A549 (cell line): ENCODE data around the gene TREML2. TPM values are rescaled to one million over a fixed set of nuclear protein-coding genes. Genes with fewer than 3 reads are reported as not detected.

Experiments used
- ATAC-seq, 2 experiments: fragments of 200-7000 bp in 1 of 2; fragments of >200 bp in 1 of 2; cut with Nextera tagmentation in 1 of 2; cut with Tn5 transposase in 1 of 2; 3 replicates each; pipeline versions ENCODE4 v1.8.0 to v1.9.1; 2018 to 2020; ENCODE audit warnings: mild to moderate bottlenecking in 1 of 2, moderate library complexity in 1 of 2
- CTCF ChIA-PET: fragments of 300-600 bp; sonication (Branson Sonifier 250); formaldehyde crosslinking; extraction: SDS; loops from one replicate; lab custom pipeline; 2021; ENCODE audit warnings: antibody characterized with exemption, inconsistent platforms; lab: Yijun Ruan, JAX
- POLR2A ChIA-PET: fragments of 350-600 bp; formaldehyde crosslinking; extraction: SDS; loops from one replicate; lab custom pipeline; 2021; ENCODE audit warnings: antibody characterized with exemption, inconsistent platforms; lab: Yijun Ruan, JAX
- DNase-seq, 2 experiments: peaks; one replicate each; pipeline versions ENCODE4 v3.0.0 to v3.0.0-alpha.2; 2011 to 2016; ENCODE audit warnings: low read depth in 1 of 2, low spot score in 1 of 2
- FAIRE-seq: peaks from 2 replicates; lab custom pipeline; 2011; peaks lifted over from hg19 to GRCh38; lab: Jason Lieb, UNC
- H3K27ac ChIP-seq, 2 experiments: fragments of >200 bp; sonication (Bioruptor Twin); formaldehyde crosslinking; 3 replicates each; pipeline ENCODE4 v1.5.1; 2016 to 2017
- H3K4me1 ChIP-seq: fragments of >200 bp; sonication (Bioruptor Twin); formaldehyde crosslinking; 3 replicates; pipeline ENCODE4 v1.6.1; 2016
- H3K4me2 ChIP-seq: fragments of >200 bp; sonication (Bioruptor Twin); formaldehyde crosslinking; 3 replicates; pipeline ENCODE4 v1.6.1; 2016
- H3K4me3 ChIP-seq: fragments of >200 bp; sonication (Bioruptor Twin); formaldehyde crosslinking; 3 replicates; pipeline ENCODE4 v1.5.1; 2016
- H3K9me3 ChIP-seq: fragments of >200 bp; sonication (Bioruptor Twin); formaldehyde crosslinking; 3 replicates; pipeline ENCODE4 v1.6.1; 2016
- ATOH8 ChIP-seq: fragments of 250-450 bp; sonication (Bioruptor Pico); IDR thresholded peaks from 2 replicates; pipeline ENCODE4 v1.5.0; 2020; ENCODE audit warnings: low read depth, mild to moderate bottlenecking, moderate library complexity
- CBX2 ChIP-seq: fragments of 200-600 bp; sonication (generic); IDR thresholded peaks from 2 replicates; pipeline ENCODE4 v1.6.1; 2016; ENCODE audit warnings: low read depth, mild to moderate bottlenecking, borderline replicate concordance
- CHD4 ChIP-seq: fragments of 200-600 bp; sonication (generic); IDR thresholded peaks from 2 replicates; pipeline ENCODE4 v1.6.1; 2016; ENCODE audit warnings: antibody characterized with exemption, mild to moderate bottlenecking, borderline replicate concordance
- E2F6 ChIP-seq: IDR thresholded peaks from 2 replicates; pipeline ENCODE4 v1.6.1; 2012; ENCODE audit warnings: low read depth, borderline replicate concordance
- EHMT2 ChIP-seq: fragments of 200-600 bp; sonication (generic); IDR thresholded peaks from 2 replicates; pipeline ENCODE4 v1.6.1; 2016; ENCODE audit warnings: antibody characterized with exemption, low read depth, mild to moderate bottlenecking, moderate library complexity
- ESRRA ChIP-seq: fragments of 150-350 bp; IDR thresholded peaks from 2 replicates; pipeline ENCODE4 v1.6.1; 2014; ENCODE audit warnings: mild to moderate bottlenecking, low read length, borderline replicate concordance
- KDM1A ChIP-seq: fragments of 200-600 bp; sonication (generic); IDR thresholded peaks from 2 replicates; pipeline ENCODE4 v1.6.1; 2016; ENCODE audit warnings: low read depth, mild to moderate bottlenecking
- MYC ChIP-seq: IDR thresholded peaks from 2 replicates; pipeline ENCODE4 v1.6.1; 2012; ENCODE audit warnings: mild to moderate bottlenecking, inconsistent platforms, low read length, improper control_type of control experiment, borderline replicate concordance
- NFE2L2 ChIP-seq: fragments of 150-350 bp; conservative IDR thresholded peaks from 2 replicates; pipeline ENCODE4 v1.6.1; 2014; ENCODE audit warnings: low read length
- POLR2A ChIP-seq: IDR thresholded peaks from 2 replicates; pipeline ENCODE4 v1.6.1; 2012; ENCODE audit warnings: mild to moderate bottlenecking, low read length
- RAD21 ChIP-seq, 2 experiments: fragments of >200 bp in 1 of 2; sonication (Bioruptor Twin) in 1 of 2; formaldehyde crosslinking in 1 of 2; IDR thresholded peaks in 1 of 2; conservative IDR thresholded peaks in 1 of 2; 2 replicates in 1 of 2; 3 replicates in 1 of 2; pipeline ENCODE4 v1.6.1; 2012 to 2018; ENCODE audit warnings: inconsistent platforms in 1 of 2
- RARB ChIP-seq: fragments of 250-450 bp; sonication (Bioruptor Pico); IDR thresholded peaks from 2 replicates; pipeline ENCODE4 v1.8.0; 2021; ENCODE audit warnings: mild to moderate bottlenecking, moderate library complexity
- REST ChIP-seq: fragments of 200-600 bp; sonication (generic); IDR thresholded peaks from 2 replicates; pipeline ENCODE4 v1.6.1; 2016; ENCODE audit warnings: antibody characterized with exemption, mild to moderate bottlenecking, moderate library complexity
- SREBF2 ChIP-seq: fragments of 450-650 bp; IDR thresholded peaks from 2 replicates; pipeline ENCODE4 v1.6.1; 2014; ENCODE audit warnings: mild to moderate bottlenecking, moderate library complexity
- TFCP2L1 ChIP-seq: fragments of 250-450 bp; sonication (Bioruptor Pico); IDR thresholded peaks from 2 replicates; pipeline ENCODE4 v1.5.0; 2021; ENCODE audit warnings: mild to moderate bottlenecking
- TP53 ChIP-seq: fragments of 250-450 bp; sonication (Bioruptor Pico); IDR thresholded peaks from 2 replicates; pipeline ENCODE4 v1.5.0; 2021; ENCODE audit warnings: mild to moderate bottlenecking, moderate library complexity
- WGBS: methylation state at CpG from one replicate; pipeline ENCODE4 v1.1.6; 2017; ENCODE audit errors: missing lambda C conversion rate; 5-methylcytosine and 5-hydroxymethylcytosine counted together
- polyA plus RNA-seq, 4 experiments: library from polyadenylated mRNA; depleted of rRNA in 3 of 4; stranded (reverse); fragments of >200 nt; fragmentation: RNase III in 1 of 4; extraction: RNeasy Plus Mini Kit Qiagen cat#74134 plus additional on column Dnase treatment in 1 of 4; gene quantifications; 2 replicates in 3 of 4; 3 replicates in 1 of 4; pipeline ENCODE4 v1.2.3, GENCODE V29; 2011 to 2017

Gene TREML2
- polyA plus RNA-seq, 2 of the 4 experiments (the other 2 are of a cell fraction), result not detected

- Histone ChIP-seq H3K4me1 (no peaks in the 10 kb centered on the region), H3K4me3 (no peak overlapping the region), H3K4me2 (no peak overlapping the region), H3K27ac (no peak overlapping the region), H3K9me3 (no peaks in the 10 kb centered on the region)
- CTCF ChIA-PET, result interaction anchor here (1.1 to 1.5 kb wide), 2 partner anchors 9 to 27 kb away, joined by 3 read pairs; no protein-coding TSS in a partner anchor
- no peak for TF ChIP-seq CHD4
- no peak for TF ChIP-seq TFCP2L1 (CRISPR knock-in tag)
- no peak for TF ChIP-seq RAD21 (conservative IDR thresholded peaks at IDR 0.05 in 1 of 2, IDR thresholded peaks at IDR 0.05 in 1 of 2)
- FAIRE-seq (no peak), ATAC-seq (no peak), DNase-seq (no peak)
- POLR2A ChIA-PET, result no interaction called here
- 25% methylated on average over 2 of the region's 2 CpGs for WGBS
Observed at GRCh38 chr6:41200296-41200900, 551 bp downstream of the TREML2 start.

GRCh38 chr6:41199552-41200246 is 1.2 kb downstream of the TREML2 start:
- FAIRE-seq (no peak), DNase-seq (no peak), ATAC-seq (no peak)
- H3K9me3 ChIP-seq, result no peaks in the 10 kb centered on the region
- ChIA-PET POLR2A (no interaction called here), CTCF (interaction anchor here (1.1 to 1.5 kb wide), 2 partner anchors 8 to 26 kb away, joined by 3 read pairs; no protein-coding TSS in a partner anchor)
- no peaks in the 10 kb centered on the region for H3K4me1 ChIP-seq
- no peak overlapping the region for H3K4me3 ChIP-seq
- no peak for TF ChIP-seq KDM1A
- no peak for TF ChIP-seq POLR2A
- no peak for TF ChIP-seq NFE2L2
- no peak overlapping the region for H3K4me2 ChIP-seq
- 44% methylated on average over 1 of the region's 1 CpG for WGBS
- H3K27ac ChIP-seq, result no peak overlapping the region

GRCh38 chr6:41197234-41197633 is 3.7 kb downstream of the TREML2 start:
- Histone ChIP-seq H3K4me2 (no peak overlapping the region), H3K4me1 (no peaks in the 10 kb centered on the region), H3K4me3 (no peak overlapping the region), H3K27ac (no peak overlapping the region), H3K9me3 (no peaks in the 10 kb centered on the region)
- ATAC-seq (no peak), DNase-seq (no peak), FAIRE-seq (no peak)
- ChIA-PET POLR2A (no interaction called here), CTCF (interaction anchor here (0.7 to 1.2 kb wide), 2 partner anchors 15 to 169 kb away, joined by 3 to 5 read pairs; no protein-coding TSS in a partner anchor)
- TF ChIP-seq RARB (CRISPR knock-in tag) (no peak), EHMT2 (no peak), REST (no peak), ATOH8 (no peak), SREBF2 (no peak), MYC (no peak), POLR2A (no peak), E2F6 (no peak), NFE2L2 (no peak), CBX2 (no peak), ESRRA (no peak), TP53 (no peak)
- 63% methylated on average over 3 of the region's 3 CpGs for WGBS
